GM18526 (cell line): ENCODE data around the gene PTS.

Source experiments
- POLR2A ChIP-seq: IDR thresholded peaks from 3 replicates; pipeline ENCODE4 v1.6.1; 2011; ENCODE audit not compliant: insufficient read length; ENCODE audit errors: extremely low read depth

The PTS gene

DNA sequence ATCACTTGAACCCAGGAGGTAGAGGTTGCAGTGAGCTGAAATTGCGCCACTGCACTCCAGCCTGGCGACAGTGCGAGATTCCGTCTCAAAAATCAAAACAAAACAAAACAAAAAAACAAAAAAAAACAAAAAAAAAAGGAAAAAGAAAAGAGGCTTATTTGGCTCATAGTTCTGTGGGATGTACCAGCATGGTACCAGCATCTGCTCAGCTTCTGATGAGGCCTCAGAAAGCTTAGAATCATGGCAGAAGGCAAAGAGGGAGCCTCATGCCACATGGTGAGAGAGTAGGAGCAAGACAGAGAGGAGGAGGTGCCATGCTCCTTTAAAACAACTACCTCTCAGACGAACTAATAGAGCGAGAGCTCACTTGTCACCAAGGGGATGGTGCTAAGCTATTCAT is 10.6 kb upstream of the PTS start:
- TF ChIP-seq POLR2A, result no peak

GRCh38 chr11:112216561-112217105 is 9.6 kb upstream of the PTS start:
- TF ChIP-seq POLR2A, result no peak

DNA sequence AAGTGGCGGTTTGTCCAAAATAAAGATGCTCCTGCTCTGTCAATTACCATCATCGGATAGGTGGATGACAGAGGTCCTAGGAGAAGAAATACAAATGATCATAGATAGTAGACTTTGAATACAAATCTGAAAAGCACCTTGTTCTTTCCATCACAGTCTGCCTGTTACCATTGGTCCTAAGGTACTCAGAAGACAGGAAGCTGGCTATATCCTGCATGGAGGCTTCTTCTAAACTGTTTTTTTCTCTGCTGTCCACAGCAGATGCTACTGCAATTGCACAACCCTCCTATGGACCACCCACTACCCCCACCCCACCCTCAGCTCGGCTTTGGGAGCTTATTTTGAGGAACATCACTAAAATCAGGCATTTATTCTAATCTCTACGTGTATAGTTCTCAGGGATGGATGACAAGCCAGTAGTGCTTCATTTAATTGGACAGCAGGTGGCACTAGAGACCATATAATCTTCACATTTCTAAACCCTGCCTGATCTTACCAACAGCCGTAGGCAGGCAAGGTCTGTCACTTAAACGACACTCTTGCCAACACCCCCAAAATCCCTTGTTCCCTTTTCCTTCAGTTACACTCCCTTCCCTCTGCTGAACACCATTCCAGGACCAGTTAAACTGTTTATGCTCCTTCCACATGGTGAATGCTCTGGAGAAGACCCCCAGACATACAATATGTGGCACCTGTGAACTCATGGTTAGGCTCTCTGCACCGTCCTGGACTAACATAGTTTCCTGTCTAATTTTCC is 6.6 kb upstream of the PTS start:
- TF ChIP-seq POLR2A, result no peak

DNA sequence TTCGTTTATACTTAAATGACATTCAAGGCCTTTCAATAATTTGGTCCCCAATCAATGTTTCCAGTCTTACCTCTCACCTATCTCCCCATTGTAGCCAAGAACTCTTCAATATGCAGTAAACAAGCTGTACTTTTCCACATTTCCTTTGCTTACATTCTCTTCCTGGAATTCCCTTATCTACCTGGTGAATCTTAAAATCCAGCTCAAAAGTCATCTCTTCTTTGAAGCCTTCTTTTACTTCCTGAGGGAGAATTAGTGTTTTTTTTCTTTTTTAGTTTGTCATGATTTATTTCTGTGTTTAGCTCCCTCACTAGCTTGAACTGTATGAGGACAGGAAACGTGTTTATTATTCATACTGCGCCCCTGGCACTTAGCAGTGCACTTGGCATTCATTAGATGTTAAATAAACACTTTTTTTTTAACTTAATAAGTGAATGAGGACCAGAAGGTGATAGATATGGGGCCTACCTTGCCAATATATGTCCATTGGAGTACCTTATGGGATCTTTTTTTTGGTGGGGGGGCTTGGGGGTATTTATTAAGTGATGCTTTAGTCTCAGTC is 4.9 kb upstream of the PTS start:
- no peak for TF ChIP-seq POLR2A

DNA sequence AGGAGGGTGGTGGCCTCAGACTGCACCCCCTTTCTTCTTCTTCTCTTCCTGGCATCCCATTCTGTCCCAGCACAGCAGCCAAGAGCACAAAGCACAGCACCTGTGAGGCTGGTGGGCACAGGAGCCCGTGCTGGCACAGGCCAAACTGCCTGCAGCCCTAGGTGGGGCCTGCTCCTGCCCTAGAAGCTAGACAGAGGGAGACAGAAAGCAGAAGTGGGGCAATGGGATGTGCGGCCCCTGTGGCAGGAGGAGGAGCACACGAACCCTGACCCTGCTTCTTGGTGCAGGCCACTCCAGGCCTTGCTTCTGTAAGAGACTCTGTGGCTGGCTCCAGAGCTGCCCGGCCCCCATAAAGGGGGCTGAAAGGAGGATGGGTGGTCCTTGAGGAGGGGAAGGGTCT is 3.9 kb upstream of the PTS start:
- no peak for TF ChIP-seq POLR2A

- TF ChIP-seq POLR2A, result no peak
Measured at GRCh38 chr11:112223121-112223520, 3.1 kb upstream of the PTS start.

DNA sequence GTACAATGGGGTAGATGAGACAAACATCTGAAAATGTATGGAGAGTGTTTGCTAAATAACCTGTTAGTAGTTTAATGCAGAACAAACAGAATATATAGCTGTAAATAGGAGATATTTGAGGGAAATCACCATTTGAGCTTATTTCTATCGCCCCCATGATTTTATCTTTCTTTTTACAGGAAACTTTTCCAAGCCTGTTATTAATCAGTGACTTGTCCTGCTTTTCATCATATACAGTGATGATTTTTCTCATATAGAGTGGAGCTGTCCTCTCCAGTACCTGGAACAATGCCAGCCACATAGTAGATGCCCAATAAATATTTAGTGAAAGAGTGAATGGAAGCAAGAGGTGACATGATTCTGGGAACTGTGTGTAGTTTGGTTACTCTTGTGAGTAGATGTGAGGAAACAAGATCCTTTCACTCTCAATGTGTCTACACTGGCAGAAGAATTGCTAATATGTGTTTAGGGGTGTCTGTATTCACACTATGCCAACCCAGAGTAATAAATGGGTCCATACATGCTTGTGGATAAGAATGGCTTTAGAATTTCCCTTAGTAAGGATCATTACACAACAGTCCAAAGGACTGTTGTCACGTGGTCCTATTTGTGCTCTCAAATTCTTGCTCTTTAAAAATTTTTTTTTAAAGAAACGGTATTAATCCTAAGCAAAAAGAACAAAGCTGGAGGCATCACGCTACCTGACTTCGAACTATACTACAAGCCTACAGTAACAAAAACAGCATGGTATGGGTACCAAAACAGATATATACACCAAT is 2.3 kb upstream of the PTS start:
- no peak for TF ChIP-seq POLR2A

DNA sequence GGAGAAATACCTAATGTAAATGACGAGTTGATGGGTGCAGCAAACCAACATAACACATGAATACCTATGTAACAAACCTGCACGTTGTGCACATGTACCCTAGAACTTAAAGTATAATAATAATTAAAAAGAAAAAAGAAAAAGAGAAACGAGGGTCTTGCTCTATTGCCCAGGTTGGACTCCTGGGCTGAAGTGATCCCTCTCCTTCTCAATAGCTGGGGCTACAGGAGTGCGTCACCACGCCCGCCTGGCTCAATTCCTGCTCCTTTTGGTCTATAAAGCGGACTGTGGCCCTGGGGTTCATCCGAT is 521 bp upstream of the PTS start:
- no peak for TF ChIP-seq POLR2A

- no peak for TF ChIP-seq POLR2A
Measured at GRCh38 chr11:112226831-112227401, 688 bp downstream of the PTS start.

- no peak for TF ChIP-seq POLR2A
Measured at GRCh38 chr11:112227471-112227870, 1.2 kb downstream of the PTS start.

DNA sequence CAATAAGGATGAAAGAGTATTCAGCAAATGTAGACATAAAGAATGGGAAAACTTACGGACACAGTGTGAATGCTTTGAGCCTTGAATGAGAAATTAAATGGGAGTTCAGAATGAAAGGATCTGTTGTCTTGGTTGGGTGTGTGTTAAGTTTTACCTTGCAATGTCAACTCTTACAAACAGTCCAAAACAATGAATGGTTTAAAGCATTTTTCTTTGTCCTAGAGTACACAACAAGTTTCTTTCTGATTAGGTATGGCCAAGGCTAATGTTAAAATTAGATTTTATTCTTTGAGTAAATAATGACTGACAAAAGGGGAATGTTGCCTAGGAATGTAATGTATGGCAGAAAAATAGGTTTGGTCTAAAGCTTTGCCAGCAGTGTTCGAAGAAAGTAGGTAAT is 2.5 kb downstream of the PTS start:
- TF ChIP-seq POLR2A, result no peak

GRCh38 chr11:112229159-112229558 is 2.9 kb downstream of the PTS start:
- TF ChIP-seq POLR2A, result no peak

- no peak for TF ChIP-seq POLR2A
Measured at GRCh38 chr11:112229746-112230433, 3.7 kb downstream of the PTS start.

DNA sequence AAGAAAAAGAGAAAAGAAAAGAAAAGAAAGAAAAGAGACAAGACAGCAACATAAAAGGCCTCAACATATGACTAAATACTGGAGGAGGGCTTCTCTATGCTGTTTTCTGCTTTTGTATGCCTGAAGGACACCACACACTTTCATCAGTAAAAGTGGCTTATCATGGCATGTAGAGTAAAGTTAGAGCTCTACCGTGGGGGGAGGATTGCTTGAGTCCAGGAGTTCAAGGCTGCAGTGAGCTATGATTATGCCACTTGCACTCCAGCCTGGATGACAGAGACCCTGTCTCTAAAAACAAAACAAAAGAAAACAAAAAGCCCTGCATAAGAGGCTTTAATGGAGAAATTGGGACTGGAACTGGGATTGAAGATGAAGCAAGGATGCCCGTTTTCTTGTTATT is 5.7 kb downstream of the PTS start:
- no peak for TF ChIP-seq POLR2A

GRCh38 chr11:112235750-112236390 is 9.6 kb downstream of the PTS start:
- no peak for TF ChIP-seq POLR2A
